Measurements from ENCODE around the gene IGF1R. TPM values are rescaled to one million over a fixed set of nuclear protein-coding genes. Genes with fewer than 3 reads are reported as not detected.
"Not testable (repeated sequence)": the region's sequence is repeated elsewhere in the genome, so short reads cannot be mapped to it uniquely, and the experiment has no call there.

The IGF1R gene
- total RNA-seq, 1 experiment from 2014 or later: 24.1 TPM

DNA sequence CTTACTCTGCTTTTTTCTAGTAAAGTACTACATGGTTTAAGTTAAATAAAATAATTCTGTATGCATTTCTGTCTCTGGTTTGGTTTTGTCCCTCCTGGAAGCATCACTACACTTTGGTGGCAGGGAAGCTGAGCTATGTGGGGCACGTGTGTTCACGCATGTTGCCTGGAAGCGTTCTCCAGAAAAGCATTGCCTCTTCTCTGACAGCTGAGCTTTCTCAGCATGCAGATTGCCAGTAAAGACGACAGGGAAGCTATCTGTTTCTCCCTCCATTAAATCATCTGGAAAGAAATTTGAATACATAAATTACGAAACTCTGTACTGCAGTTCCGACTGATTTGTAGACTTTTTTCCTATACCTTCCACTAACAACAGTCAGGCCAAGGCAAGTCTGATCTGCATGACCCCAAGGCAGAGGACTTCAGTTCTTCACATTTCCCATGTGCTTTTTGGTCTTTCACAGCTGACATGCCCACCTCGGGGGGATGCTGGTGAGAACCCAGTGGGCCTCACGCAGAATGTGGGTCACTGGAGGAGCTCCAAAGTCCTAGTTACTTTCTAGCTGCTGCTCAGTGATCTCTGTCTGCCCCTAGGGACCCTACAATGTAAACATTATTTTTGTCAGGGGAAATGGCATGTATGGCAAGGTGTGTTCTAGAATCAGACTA lies 316.3 kb downstream of the IGF1R start:
- Histone ChIP-seq H3K27ac (no peak overlapping the region), H3K9me3 (replicated peaks) (no peaks in the 10 kb centered on the region)
- DNase-seq: no peak

GRCh38 chr15:98965134-98965491 lies 316.8 kb downstream of the IGF1R start:
- H3K36me3 ChIP-seq: peaks cover 17% of the 10 kb centered on the region
- H3K9me3 ChIP-seq (replicated peaks); H3K4me3 ChIP-seq; DNase-seq; H3K27me3 ChIP-seq; H3K27ac ChIP-seq: not testable (repeated sequence)
- H3K4me1 ChIP-seq: peaks cover 10% of the 10 kb centered on the region

More for the DNA sequence above, 316.3 kb downstream of the IGF1R start:
- Histone ChIP-seq H3K27me3 (no peaks in the 10 kb centered on the region), H3K4me1 (peaks cover 10% of the 10 kb centered on the region), H3K4me3 (no peak overlapping the region), H3K36me3 (peaks cover 17% of the 10 kb centered on the region)

DNA sequence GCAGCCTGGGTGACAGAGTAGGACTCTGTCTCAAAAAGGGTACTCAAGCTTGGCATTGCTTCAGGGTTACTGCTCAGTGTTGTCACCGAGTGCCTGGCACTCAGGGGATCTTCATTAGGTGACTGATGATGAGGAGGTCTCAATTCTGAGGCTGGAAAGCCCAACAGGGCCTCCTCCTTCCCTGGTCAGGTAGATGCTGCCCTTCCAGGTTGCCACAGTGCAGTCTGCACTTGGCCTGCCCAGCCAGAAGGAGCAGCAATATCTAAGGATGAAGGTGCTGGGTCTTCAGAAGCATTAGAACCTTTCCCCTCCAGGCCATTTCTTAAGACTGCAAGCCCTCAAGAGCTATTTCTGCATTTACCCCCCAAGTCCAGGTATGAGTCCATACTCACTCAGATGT lies 317.3 kb downstream of the IGF1R start:
- H3K27me3 ChIP-seq: no peaks in the 10 kb centered on the region
- no peaks in the 10 kb centered on the region for H3K9me3 ChIP-seq (replicated peaks)
- DNase-seq: no peak
- H3K4me1 ChIP-seq: peaks cover 10% of the 10 kb centered on the region
- H3K4me3 ChIP-seq: no peak overlapping the region
- no peak overlapping the region for H3K27ac ChIP-seq
- peaks cover 16% of the 10 kb centered on the region for H3K36me3 ChIP-seq

DNA sequence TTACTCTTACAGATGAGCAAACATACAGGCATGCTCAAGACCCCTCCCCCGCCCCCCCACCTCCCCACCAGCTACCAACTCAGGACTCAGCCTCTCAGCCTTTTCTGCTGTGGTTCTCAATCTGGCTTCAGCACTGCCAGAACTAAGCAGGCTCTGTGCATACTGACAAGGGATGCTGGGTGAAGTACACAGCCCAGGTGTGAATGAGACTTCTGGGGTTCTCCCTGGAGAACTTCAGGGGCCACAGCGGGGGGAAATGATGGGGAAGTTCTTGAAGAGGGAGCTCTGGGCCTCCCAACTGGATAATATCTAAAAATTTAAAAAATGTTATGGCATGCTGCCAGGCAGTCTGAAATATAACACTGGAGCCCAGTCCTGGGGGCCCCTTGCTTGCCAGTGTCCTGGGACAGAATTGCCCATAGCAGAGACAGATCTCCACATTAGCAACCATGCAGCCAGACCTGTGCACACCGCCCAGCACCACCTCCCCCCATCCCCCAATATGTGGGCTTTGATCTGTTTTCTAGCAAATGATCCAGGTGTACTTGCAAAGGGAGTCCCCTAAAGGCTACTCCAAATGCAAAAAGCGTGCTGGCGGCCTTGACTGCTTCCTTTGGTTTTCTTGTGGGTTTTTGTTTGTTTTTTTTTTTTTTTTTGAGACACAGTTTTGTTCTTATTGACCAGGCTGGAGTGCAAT lies 317.9 kb downstream of the IGF1R start:
- no peak overlapping the region for H3K4me3 ChIP-seq
- DNase-seq: peak; percentile 54 to 61
- no peak overlapping the region for H3K27ac ChIP-seq
- peaks cover 10% of the 10 kb centered on the region for H3K4me1 ChIP-seq
- H3K27me3 ChIP-seq: no peaks in the 10 kb centered on the region
- H3K36me3 ChIP-seq: peaks cover 10% of the 10 kb centered on the region; the same call in 1 of the 2 replicates
- no peaks in the 10 kb centered on the region for H3K9me3 ChIP-seq (replicated peaks)

DNA sequence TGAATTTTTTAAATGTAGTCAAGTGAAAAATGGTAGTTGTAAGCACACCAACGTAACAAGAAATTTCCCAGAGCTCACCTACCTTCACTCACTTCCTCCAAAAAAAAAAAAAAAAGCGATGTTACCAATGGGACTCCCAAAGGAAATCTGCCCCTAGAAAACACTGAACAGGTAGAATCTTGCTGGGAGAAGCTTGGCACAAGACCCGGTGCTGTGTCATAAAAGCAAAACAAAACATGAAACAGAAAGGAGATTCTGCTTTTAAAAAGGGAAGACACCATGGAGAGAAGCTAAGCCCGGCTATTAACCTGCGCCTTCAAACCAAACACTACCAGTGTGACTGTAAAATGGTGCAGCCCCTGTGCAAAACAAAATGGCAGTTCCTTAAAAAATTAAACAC lies 318.8 kb downstream of the IGF1R start:
- no peaks in the 10 kb centered on the region for H3K9me3 ChIP-seq (replicated peaks)
- no peak overlapping the region for H3K4me3 ChIP-seq
- no peak overlapping the region for H3K27ac ChIP-seq
- DNase-seq: no peak
- H3K4me1 ChIP-seq: peaks cover 10% of the 10 kb centered on the region
- H3K36me3 ChIP-seq: peaks cover 1% of the 10 kb centered on the region; the same call in 1 of the 2 replicates
- no peaks in the 10 kb centered on the region for H3K27me3 ChIP-seq

DNA sequence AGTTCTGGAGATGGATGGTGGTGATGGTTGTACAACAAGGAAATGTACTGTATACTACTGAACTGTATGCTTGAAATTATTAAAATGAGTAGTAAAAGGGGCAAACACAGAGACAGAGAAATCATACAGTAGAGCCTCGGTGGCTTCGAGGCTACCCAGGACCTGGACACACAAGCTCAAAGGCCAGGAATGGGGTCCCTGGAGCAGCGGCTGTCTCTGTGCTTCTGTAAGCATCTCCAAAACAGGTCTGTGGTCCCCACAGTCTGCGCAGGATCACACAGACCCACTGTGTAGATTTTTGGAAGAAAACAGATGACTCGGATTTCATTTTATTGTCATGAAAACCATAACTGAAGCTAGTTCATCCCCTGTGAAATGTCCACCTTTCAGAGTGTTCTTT lies 319.6 kb downstream of the IGF1R start:
- Histone ChIP-seq H3K36me3 (no peaks in the 10 kb centered on the region), H3K27me3 (no peaks in the 10 kb centered on the region), H3K4me1 (peaks cover 10% of the 10 kb centered on the region), H3K4me3 (no peak overlapping the region), H3K9me3 (replicated peaks) (no peaks in the 10 kb centered on the region), H3K27ac (no peak overlapping the region)
- no peak for DNase-seq

- Histone ChIP-seq H3K27ac (no peak overlapping the region), H3K4me1 (peaks cover 10% of the 10 kb centered on the region), H3K4me3 (no peak overlapping the region), H3K27me3 (no peaks in the 10 kb centered on the region), H3K36me3 (no peaks in the 10 kb centered on the region), H3K9me3 (replicated peaks) (no peaks in the 10 kb centered on the region)
- DNase-seq: no peak
Observed at GRCh38 chr15:98968576-98968975, 320.2 kb downstream of the IGF1R start.

GRCh38 chr15:98969126-98969735 lies 320.9 kb downstream of the IGF1R start:
- Histone ChIP-seq H3K4me3 (no peak overlapping the region), H3K9me3 (replicated peaks) (no peaks in the 10 kb centered on the region)
- DNase-seq: no peak

GRCh38 chr15:98970799-98971198 lies 322.5 kb downstream of the IGF1R start:
- H3K4me1 ChIP-seq: peaks cover 7% of the 10 kb centered on the region
- no peaks in the 10 kb centered on the region for H3K27me3 ChIP-seq
- H3K36me3 ChIP-seq: no peaks in the 10 kb centered on the region
- no peak for DNase-seq
- H3K27ac ChIP-seq: no peak overlapping the region
- no peaks in the 10 kb centered on the region for H3K9me3 ChIP-seq (replicated peaks)
- H3K4me3 ChIP-seq: no peak overlapping the region

More at GRCh38 chr15:98969126-98969735, 320.9 kb downstream of the IGF1R start:
- no peaks in the 10 kb centered on the region for H3K36me3 ChIP-seq
- H3K27me3 ChIP-seq: no peaks in the 10 kb centered on the region
- H3K4me1 ChIP-seq: peaks cover 10% of the 10 kb centered on the region
- H3K27ac ChIP-seq: no peak overlapping the region

GRCh38 chr15:98976500-98976899 lies 328.2 kb downstream of the IGF1R start:
- Histone ChIP-seq H3K36me3 (no peaks in the 10 kb centered on the region), H3K4me1 (no peaks in the 10 kb centered on the region), H3K4me3 (no peak overlapping the region), H3K27ac (no peak overlapping the region), H3K9me3 (replicated peaks) (no peaks in the 10 kb centered on the region), H3K27me3 (no peaks in the 10 kb centered on the region)
- no peak for DNase-seq

- no peaks in the 10 kb centered on the region for H3K4me1 ChIP-seq
- no peaks in the 10 kb centered on the region for H3K27me3 ChIP-seq
- H3K36me3 ChIP-seq: no peaks in the 10 kb centered on the region
- H3K27ac ChIP-seq: no peak overlapping the region
- no peaks in the 10 kb centered on the region for H3K9me3 ChIP-seq (replicated peaks)
- no peak for DNase-seq
- no peak overlapping the region for H3K4me3 ChIP-seq
Observed at GRCh38 chr15:98977441-98977840, 329.1 kb downstream of the IGF1R start.

DNA sequence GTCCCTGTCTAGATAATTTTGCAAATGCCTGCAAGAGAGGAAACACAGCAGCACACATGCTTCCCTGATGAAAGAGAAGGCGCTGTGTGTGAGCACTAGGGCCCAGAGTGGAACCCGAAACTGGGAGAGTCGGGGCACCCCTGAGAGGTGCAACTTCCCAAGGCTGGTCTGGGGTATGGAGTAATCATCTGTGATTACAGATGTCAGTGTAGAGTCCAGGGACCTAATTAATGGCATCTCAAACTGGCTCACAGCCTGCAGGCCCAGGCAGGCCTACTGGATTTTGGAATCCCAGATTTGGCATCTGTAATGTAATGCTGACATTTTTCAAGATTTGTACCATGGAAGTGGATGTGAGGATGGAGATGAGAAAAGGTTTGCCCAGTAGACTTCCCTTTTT lies 329.8 kb downstream of the IGF1R start:
- Histone ChIP-seq H3K9me3 (replicated peaks) (no peaks in the 10 kb centered on the region), H3K4me1 (no peaks in the 10 kb centered on the region), H3K27ac (no peak overlapping the region), H3K36me3 (no peaks in the 10 kb centered on the region), H3K27me3 (no peaks in the 10 kb centered on the region), H3K4me3 (no peak overlapping the region)
- no peak for DNase-seq

DNA sequence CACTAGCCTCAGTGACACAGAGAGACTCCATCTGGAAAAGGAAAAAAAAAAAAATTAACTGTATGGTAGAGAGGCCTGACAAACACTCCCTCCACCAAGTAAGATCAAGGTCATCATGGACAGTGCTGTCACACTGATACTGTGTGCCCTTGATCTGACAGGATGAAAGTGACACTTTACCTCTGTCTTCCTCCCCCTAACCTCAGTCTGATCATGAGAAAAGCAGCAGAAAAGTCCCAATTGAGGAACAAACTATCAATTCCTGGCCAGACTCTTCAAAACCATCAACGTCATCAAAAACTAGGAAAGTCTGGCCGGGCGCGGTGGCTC lies 332.5 kb downstream of the IGF1R start:
- Histone ChIP-seq H3K36me3 (no peaks in the 10 kb centered on the region), H3K9me3 (replicated peaks) (0 out of 2 replicates have a peak, but pooled peaks cover 1% of the 10 kb centered on the region), H3K27me3 (no peaks in the 10 kb centered on the region), H3K4me1 (no peaks in the 10 kb centered on the region), H3K4me3 (no peak overlapping the region), H3K27ac (no peak overlapping the region)
- DNase-seq: no peak

- H3K27ac ChIP-seq: no peak overlapping the region
Observed at GRCh38 chr15:98981851-98982722, 333.7 kb downstream of the IGF1R start.

GRCh38 chr15:98983334-98983733 lies 335.0 kb downstream of the IGF1R start:
- DNase-seq: no peak
- H3K4me3 ChIP-seq: no peak overlapping the region
- no peaks in the 10 kb centered on the region for H3K36me3 ChIP-seq
- H3K9me3 ChIP-seq (replicated peaks): peaks cover 6% of the 10 kb centered on the region; the same call in 1 of the 2 replicates
- H3K4me1 ChIP-seq: no peaks in the 10 kb centered on the region
- H3K27ac ChIP-seq: no peak overlapping the region
- no peaks in the 10 kb centered on the region for H3K27me3 ChIP-seq

More at GRCh38 chr15:98981851-98982722, 333.7 kb downstream of the IGF1R start:
- Histone ChIP-seq H3K4me3 (no peak overlapping the region), H3K36me3 (no peaks in the 10 kb centered on the region), H3K27me3 (no peaks in the 10 kb centered on the region), H3K9me3 (replicated peaks) (peaks cover 6% of the 10 kb centered on the region; the same call in 1 of the 2 replicates), H3K4me1 (no peaks in the 10 kb centered on the region)
- no peak for DNase-seq
